GM12878 (cell line): ENCODE measurements around the gene CHSY3.

Experiments
- ATF3 ChIP-seq: IDR thresholded peaks from 2 replicates; pipeline ENCODE4 v1.6.1; 2011; ENCODE audit warnings: low read depth, mild to moderate bottlenecking, low read length, moderate library complexity, borderline replicate concordance; ENCODE audit errors: extremely low read depth
- BACH1 ChIP-seq: fragments of 450-650 bp; IDR thresholded peaks from 2 replicates; pipeline ENCODE4 v1.6.1; 2017; ENCODE audit warnings: mild to moderate bottlenecking, borderline replicate concordance
- CTCF ChIP-seq, 3 experiments: IDR thresholded peaks in 2 of 3; conservative IDR thresholded peaks in 1 of 3; 2 replicates each; pipeline ENCODE4 v1.5.1; 2011; ENCODE audit warnings: low read depth in 3 of 3, low read length in 3 of 3, mild to moderate bottlenecking in 3 of 3, control low read depth in 2 of 3, moderate library complexity in 2 of 3, inconsistent platforms in 1 of 3, mixed read lengths in 1 of 3; ENCODE audit not compliant: control insufficient read depth in 2 of 3, insufficient read depth in 1 of 3; ENCODE audit errors: extremely low read depth in 1 of 3
- GABPA ChIP-seq: IDR thresholded peaks from 2 replicates; pipeline ENCODE4 v1.6.1; 2014; ENCODE audit warnings: antibody characterized with exemption, low read depth, mild to moderate bottlenecking, inconsistent platforms
- POLR2A ChIP-seq: IDR thresholded peaks from 2 replicates; pipeline ENCODE4 v1.6.1; 2011; ENCODE audit warnings: low read depth, mild to moderate bottlenecking, low read length
- POLR2AphosphoS5 ChIP-seq: IDR thresholded peaks from 2 replicates; pipeline ENCODE4 v1.6.1; 2011; ENCODE audit warnings: mild to moderate bottlenecking, low read length, inconsistent platforms
- RBBP5 ChIP-seq: fragments of 200-600 bp; sonication (generic); conservative IDR thresholded peaks from 2 replicates; pipeline ENCODE4 v1.6.1; 2016
- SIN3A ChIP-seq: IDR thresholded peaks from 2 replicates; pipeline ENCODE4 v1.6.1; 2012; ENCODE audit warnings: low read depth, low read length, improper control_type of control experiment
- SIX5 ChIP-seq: IDR thresholded peaks from 2 replicates; pipeline ENCODE4 v1.6.1; 2011; ENCODE audit warnings: mild to moderate bottlenecking, low read depth, low read length, moderate library complexity; ENCODE audit not compliant: severe bottlenecking
- SREBF2 ChIP-seq: IDR thresholded peaks from 2 replicates; pipeline ENCODE4 v1.6.1; 2012; ENCODE audit warnings: mild to moderate bottlenecking, low read length
- TAF1 ChIP-seq: IDR thresholded peaks from 2 replicates; pipeline ENCODE4 v1.6.1; 2011; ENCODE audit warnings: mild to moderate bottlenecking, low read depth, low read length, borderline replicate concordance
- TF ChIP-seq, protein P1 (sequence below): fragments of 150-350 bp; IDR thresholded peaks from 2 replicates; pipeline ENCODE4 v1.6.1; 2016; ENCODE audit warnings: low read depth, low read length
- TF ChIP-seq, protein P2 (sequence below): fragments of 450-650 bp; IDR thresholded peaks from 2 replicates; pipeline ENCODE4 v1.6.1; 2017; ENCODE audit warnings: borderline replicate concordance

- no peak for TF ChIP-seq CTCF (IDR thresholded peaks at IDR 0.05 in 2 of 3, conservative IDR thresholded peaks at IDR 0.05 in 1 of 3; ENCODE audit: control insufficient read depth in 2 of 3, extremely low read depth in 1 of 3, insufficient read depth in 1 of 3, low read depth in 3 of 3, low read length in 3 of 3)
- no peak for TF ChIP-seq SREBF2
- TF ChIP-seq TAF1 = no peak
- TF ChIP-seq, protein P1, sequence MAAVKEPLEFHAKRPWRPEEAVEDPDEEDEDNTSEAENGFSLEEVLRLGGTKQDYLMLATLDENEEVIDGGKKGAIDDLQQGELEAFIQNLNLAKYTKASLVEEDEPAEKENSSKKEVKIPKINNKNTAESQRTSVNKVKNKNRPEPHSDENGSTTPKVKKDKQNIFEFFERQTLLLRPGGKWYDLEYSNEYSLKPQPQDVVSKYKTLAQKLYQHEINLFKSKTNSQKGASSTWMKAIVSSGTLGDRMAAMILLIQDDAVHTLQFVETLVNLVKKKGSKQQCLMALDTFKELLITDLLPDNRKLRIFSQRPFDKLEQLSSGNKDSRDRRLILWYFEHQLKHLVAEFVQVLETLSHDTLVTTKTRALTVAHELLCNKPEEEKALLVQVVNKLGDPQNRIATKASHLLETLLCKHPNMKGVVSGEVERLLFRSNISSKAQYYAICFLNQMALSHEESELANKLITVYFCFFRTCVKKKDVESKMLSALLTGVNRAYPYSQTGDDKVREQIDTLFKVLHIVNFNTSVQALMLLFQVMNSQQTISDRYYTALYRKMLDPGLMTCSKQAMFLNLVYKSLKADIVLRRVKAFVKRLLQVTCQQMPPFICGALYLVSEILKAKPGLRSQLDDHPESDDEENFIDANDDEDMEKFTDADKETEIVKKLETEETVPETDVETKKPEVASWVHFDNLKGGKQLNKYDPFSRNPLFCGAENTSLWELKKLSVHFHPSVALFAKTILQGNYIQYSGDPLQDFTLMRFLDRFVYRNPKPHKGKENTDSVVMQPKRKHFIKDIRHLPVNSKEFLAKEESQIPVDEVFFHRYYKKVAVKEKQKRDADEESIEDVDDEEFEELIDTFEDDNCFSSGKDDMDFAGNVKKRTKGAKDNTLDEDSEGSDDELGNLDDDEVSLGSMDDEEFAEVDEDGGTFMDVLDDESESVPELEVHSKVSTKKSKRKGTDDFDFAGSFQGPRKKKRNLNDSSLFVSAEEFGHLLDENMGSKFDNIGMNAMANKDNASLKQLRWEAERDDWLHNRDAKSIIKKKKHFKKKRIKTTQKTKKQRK = no peak
- no peak for TF ChIP-seq POLR2AphosphoS5
- no peak for TF ChIP-seq POLR2A
- TF ChIP-seq, protein P2, sequence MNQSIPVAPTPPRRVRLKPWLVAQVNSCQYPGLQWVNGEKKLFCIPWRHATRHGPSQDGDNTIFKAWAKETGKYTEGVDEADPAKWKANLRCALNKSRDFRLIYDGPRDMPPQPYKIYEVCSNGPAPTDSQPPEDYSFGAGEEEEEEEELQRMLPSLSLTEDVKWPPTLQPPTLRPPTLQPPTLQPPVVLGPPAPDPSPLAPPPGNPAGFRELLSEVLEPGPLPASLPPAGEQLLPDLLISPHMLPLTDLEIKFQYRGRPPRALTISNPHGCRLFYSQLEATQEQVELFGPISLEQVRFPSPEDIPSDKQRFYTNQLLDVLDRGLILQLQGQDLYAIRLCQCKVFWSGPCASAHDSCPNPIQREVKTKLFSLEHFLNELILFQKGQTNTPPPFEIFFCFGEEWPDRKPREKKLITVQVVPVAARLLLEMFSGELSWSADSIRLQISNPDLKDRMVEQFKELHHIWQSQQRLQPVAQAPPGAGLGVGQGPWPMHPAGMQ = no peak
- TF ChIP-seq SIX5 = no peak
- no peak for TF ChIP-seq BACH1
- no peak for TF ChIP-seq GABPA
- TF ChIP-seq SIN3A = no peak
- TF ChIP-seq ATF3 = no peak
- TF ChIP-seq RBBP5 = no peak
Measured at GRCh38 chr5:130002183-130002582, 97.9 kb downstream of the CHSY3 start.
